GM18873 (cell line): Measurements from ENCODE around the gene PCOLCE2.
"Not testable (repeated sequence)": the region's sequence is repeated elsewhere in the genome, so short reads cannot be mapped to it uniquely, and the experiment has no call there.

ENCODE experiments used
- ATAC-seq: cut with Tn5 transposase; IDR thresholded peaks from one replicate; pipeline ENCODE4 v1.9.1; 2021; ENCODE audit warnings: mild to moderate bottlenecking, moderate library complexity, moderate number of reproducible peaks; ENCODE audit not compliant: unreplicated experiment, low FRiP score

The PCOLCE2 gene

GRCh38 chr3:142904639-142905436 is 16.0 kb upstream of the PCOLCE2 start:
- no peak for ATAC-seq

GRCh38 chr3:142902356-142902755 is 13.5 kb upstream of the PCOLCE2 start:
- ATAC-seq = no peak

GRCh38 chr3:142898346-142899213 is 9.7 kb upstream of the PCOLCE2 start:
- no peak for ATAC-seq

GRCh38 chr3:142897807-142898206 is 8.9 kb upstream of the PCOLCE2 start:
- no peak for ATAC-seq

GRCh38 chr3:142896996-142897395 is 8.1 kb upstream of the PCOLCE2 start:
- no peak for ATAC-seq

GRCh38 chr3:142896201-142896755 is 7.4 kb upstream of the PCOLCE2 start:
- ATAC-seq = no peak

GRCh38 chr3:142894493-142894892 is 5.6 kb upstream of the PCOLCE2 start:
- ATAC-seq = no peak

- ATAC-seq = no peak
Measured at GRCh38 chr3:142892714-142893113, 3.8 kb upstream of the PCOLCE2 start.

GRCh38 chr3:142890592-142890991 is 1.7 kb upstream of the PCOLCE2 start:
- no peak for ATAC-seq

GRCh38 chr3:142889212-142890014 is 530 bp upstream of the PCOLCE2 start:
- no peak for ATAC-seq

GRCh38 chr3:142888099-142888480 is 793 bp downstream of the PCOLCE2 start:
- ATAC-seq = no peak

GRCh38 chr3:142886940-142887339 is 1.9 kb downstream of the PCOLCE2 start:
- ATAC-seq = no peak

- ATAC-seq = no peak
Measured at GRCh38 chr3:142886021-142886420, 2.9 kb downstream of the PCOLCE2 start.

GRCh38 chr3:142884531-142884930 is 4.4 kb downstream of the PCOLCE2 start:
- no peak for ATAC-seq

- not testable (repeated sequence) for ATAC-seq
Measured at GRCh38 chr3:142883534-142883933, 5.3 kb downstream of the PCOLCE2 start.

GRCh38 chr3:142881445-142882224 is 7.2 kb downstream of the PCOLCE2 start:
- no peak for ATAC-seq

- no peak for ATAC-seq
Measured at GRCh38 chr3:142878649-142879300, 10.1 kb downstream of the PCOLCE2 start.

- no peak for ATAC-seq
Measured at GRCh38 chr3:142876417-142876816, 12.5 kb downstream of the PCOLCE2 start.

GRCh38 chr3:142875583-142876207 is 13.2 kb downstream of the PCOLCE2 start:
- ATAC-seq = no peak
